Measurements from ENCODE around the gene PCNT.
"Not testable (repeated sequence)": the region's sequence is repeated elsewhere in the genome, so short reads cannot be mapped to it uniquely, and the experiment has no call there.

The PCNT gene

GRCh38 chr21:46431448-46431847 is 107.5 kb downstream of the PCNT start:
- no peak for DNase-seq

GRCh38 chr21:46431884-46432488 is 108.0 kb downstream of the PCNT start:
- no peak for DNase-seq

GRCh38 chr21:46433116-46433515 is 109.2 kb downstream of the PCNT start:
- not testable (repeated sequence) for DNase-seq

- DNase-seq, result no peak
These were observed 110.5 kb downstream of the PCNT start for GRCh38 chr21:46434322-46434958.

GRCh38 chr21:46435786-46436227 is 111.9 kb downstream of the PCNT start:
- no peak for DNase-seq

- no peak for DNase-seq
These were observed 112.7 kb downstream of the PCNT start for GRCh38 chr21:46436621-46437020.

GRCh38 chr21:46437096-46437498 is 113.1 kb downstream of the PCNT start:
- DNase-seq, result no peak

GRCh38 chr21:46437511-46437910 is 113.6 kb downstream of the PCNT start:
- DNase-seq, result no peak

- DNase-seq, result no peak
These were observed 114.3 kb downstream of the PCNT start for GRCh38 chr21:46438241-46438640.

GRCh38 chr21:46439906-46440305 is 116.0 kb downstream of the PCNT start:
- no peak for DNase-seq

GRCh38 chr21:46441331-46441730 is 117.4 kb downstream of the PCNT start:
- DNase-seq, result no peak

- no peak for DNase-seq
These were observed 118.1 kb downstream of the PCNT start for GRCh38 chr21:46441961-46442498.

- DNase-seq, result no peak
These were observed 119.0 kb downstream of the PCNT start for GRCh38 chr21:46442938-46443337.

GRCh38 chr21:46443910-46444309 is 120.0 kb downstream of the PCNT start:
- no peak for DNase-seq

GRCh38 chr21:46448108-46448507 is 124.2 kb downstream of the PCNT start:
- DNase-seq, result no peak

- not testable (repeated sequence) for DNase-seq
These were observed 124.9 kb downstream of the PCNT start for GRCh38 chr21:46448855-46449254.

- no peak for DNase-seq
These were observed 128.8 kb downstream of the PCNT start for GRCh38 chr21:46452710-46453109.

GRCh38 chr21:46454142-46454541 is 130.2 kb downstream of the PCNT start:
- DNase-seq, result no peak

- no peak for DNase-seq
These were observed 130.9 kb downstream of the PCNT start for GRCh38 chr21:46454634-46455390.

GRCh38 chr21:46455575-46456385 is 131.8 kb downstream of the PCNT start:
- DNase-seq, result no peak

GRCh38 chr21:46456750-46457149 is 132.8 kb downstream of the PCNT start:
- DNase-seq, result no peak

- no peak for DNase-seq
These were observed 133.9 kb downstream of the PCNT start for GRCh38 chr21:46457801-46458314.

All from DMS 273 treated with DMSO at 0.1 percent for 48 hours (cell line).